ENCODE data around the gene CCRL2. TPM values are rescaled to one million over a fixed set of nuclear protein-coding genes. Genes with fewer than 3 reads are reported as not detected.

CCRL2 gene
- total and polyA plus RNA-seq, 9 of the 15 experiments (the other 6 are each of a cell fraction or from before 2014, with no cell fraction given): 3.4 to 5.7 (median 4.0) TPM

GRCh38 chr3:46375814-46376213 is 31.2 kb upstream of the CCRL2 start:
- no peaks in the 10 kb centered on the region for H3K9me3 ChIP-seq (replicated peaks; ENCODE audit: control insufficient read depth, insufficient read depth, low read depth, low read length)
- no peak overlapping the region for H3K4me2 ChIP-seq (ENCODE audit: insufficient read depth, low read length)
- ChIA-PET CTCF (ENCODE audit: low intra/inter-chr PET ratio) (no interaction called here), POLR2A (interaction anchor here (0.7 kb wide), 1 partner anchor 196 kb away, joined by 3 read pairs; no protein-coding TSS in a partner anchor)
- no peaks in the 10 kb centered on the region for H3K36me3 ChIP-seq (ENCODE audit: control insufficient read depth, insufficient read depth, low read length)
- TF ChIP-seq USF2 (CRISPR knock-in tag; IDR thresholded peaks at IDR 0.05): no peak
- TF ChIP-seq POLR2G (IDR thresholded peaks at IDR 0.05; ENCODE audit: low read depth, low read length): no peak
- TF ChIP-seq MAZ (CRISPR knock-in tag; conservative IDR thresholded peaks at IDR 0.05 in 1 of 2, IDR thresholded peaks at IDR 0.05 in 1 of 2): no peak
- TF ChIP-seq ZNF41 (CRISPR knock-in tag; conservative IDR thresholded peaks at IDR 0.05): no peak
- no peak for TF ChIP-seq EWSR1 (IDR thresholded peaks at IDR 0.05; ENCODE audit: borderline replicate concordance, low read depth, partially characterized antibody)
- TF ChIP-seq ZFP30 (CRISPR knock-in tag; IDR thresholded peaks at IDR 0.05; ENCODE audit: borderline replicate concordance): no peak
- TF ChIP-seq ZNF316 (IDR thresholded peaks at IDR 0.05): no peak
- no peaks in the 10 kb centered on the region for H3K9me1 ChIP-seq (ENCODE audit: control insufficient read depth, insufficient read depth, low read length)
- no peak overlapping the region for H3K9ac ChIP-seq (ENCODE audit: insufficient read depth in 1 of 2, low read depth in 2 of 2, low read length in 2 of 2)
- no peak for DNase-seq (ENCODE audit: extremely low read depth in 1 of 4, low spot score in 3 of 4)
- in situ Hi-C loops (cut with MboI): no loop called here
- intact Hi-C loops (cut with micrococcal nuclease): loop anchor here (5.0 kb wide), 1 partner anchor 299 kb away; no protein-coding TSS in a partner anchor
- no peaks in the 10 kb centered on the region for H3K79me2 ChIP-seq (ENCODE audit: control insufficient read depth, insufficient read depth, low read length)
- H3K4me3 ChIP-seq: no peak overlapping the region
- 3% methylated on average over 2 of the region's 2 CpGs for WGBS (ENCODE audit: insufficient coverage, low coverage, missing lambda C conversion rate)
- H3K4me1 ChIP-seq (replicated peaks in 1 of 2; ENCODE audit: control insufficient read depth in 2 of 2, insufficient read depth in 2 of 2, low read length in 2 of 2): no peaks in the 10 kb centered on the region; a peak in 1 of 5 replicates
- no peak for ATAC-seq
- no peak overlapping the region for H2AFZ ChIP-seq (ENCODE audit: low read depth, low read length)
- H3K27me3 ChIP-seq (ENCODE audit: control insufficient read depth in 2 of 2, insufficient read depth in 2 of 2, low read length in 2 of 2): peaks cover 14 to 35% of the 10 kb centered on the region in 2 experiments; a peak in 4 of 5 replicates
- no TSS peak for BruUV-seq (replicated peaks)
- H3K27ac ChIP-seq (ENCODE audit: extremely low read depth, low read depth, low read length): no peak overlapping the region
- FAIRE-seq: no peak
- H4K20me1 ChIP-seq (replicated peaks; ENCODE audit: control insufficient read depth, insufficient read depth, low read length): no peaks in the 10 kb centered on the region
